HUES48 (cell line): ENCODE results near the gene IKZF4.
"Not testable (repeated sequence)": the region's sequence is repeated elsewhere in the genome, so short reads cannot be mapped to it uniquely, and the experiment has no call there.

Experiments used
- H3K27ac ChIP-seq: one replicate; pipeline ENCODE4 v1.7.0; 2013; ENCODE audit warnings: low read depth, low read length, inconsistent platforms
- H3K27me3 ChIP-seq: 2 replicates; pipeline ENCODE4 v1.6.1; 2013; ENCODE audit warnings: mild to moderate bottlenecking, low read length; ENCODE audit not compliant: control insufficient read depth, insufficient read depth
- H3K36me3 ChIP-seq: 2 replicates; pipeline ENCODE4 v1.6.1; 2013; ENCODE audit warnings: low read length; ENCODE audit not compliant: control insufficient read depth, insufficient read depth
- H3K4me1 ChIP-seq: 2 replicates; pipeline ENCODE4 v1.6.1; 2013; ENCODE audit warnings: mild to moderate bottlenecking, low read length; ENCODE audit not compliant: control insufficient read depth, insufficient read depth
- H3K4me3 ChIP-seq: 2 replicates; pipeline ENCODE4 v1.5.1; 2013; ENCODE audit warnings: mild to moderate bottlenecking, low read depth, low read length
- H3K9ac ChIP-seq: 2 replicates; pipeline ENCODE4 v1.6.1; 2013; ENCODE audit warnings: mild to moderate bottlenecking, low read depth, low read length, moderate library complexity
- H3K9me3 ChIP-seq: 2 replicates; pipeline ENCODE4 v1.6.1; 2013; ENCODE audit warnings: low read length; ENCODE audit not compliant: control insufficient read depth, insufficient read depth

Gene IKZF4

GRCh38 chr12:56040963-56041551 is 20.2 kb downstream of the IKZF4 start:
- H3K36me3 ChIP-seq = peaks cover 52% of the 10 kb centered on the region

GRCh38 chr12:56041552-56042429 is 20.9 kb downstream of the IKZF4 start, which contains the start of gene RPS26:
TSS of gene RPS26 (plus strand) at chr12:56041918. CDS start at chr12:56042167, 249 bp downstream.
- Histone ChIP-seq H3K36me3 (peaks cover 44% of the 10 kb centered on the region), H3K4me3 (peak within 1 kb of the TSS; percentile 80), H3K27ac (peak within 1 kb of the TSS; percentile 94), H3K4me1 (peaks cover 29% of the 10 kb centered on the region), H3K27me3 (no peaks in the 10 kb centered on the region), H3K9me3 (no peaks in the 10 kb centered on the region), H3K9ac (peak within 1 kb of the TSS; percentile 94)

More at GRCh38 chr12:56040963-56041551, 20.2 kb downstream of the IKZF4 start:
- Histone ChIP-seq H3K4me1 (peaks cover 22% of the 10 kb centered on the region), H3K27ac (peak overlapping the region; percentile 94), H3K4me3 (peak overlapping the region; percentile 61), H3K27me3 (no peaks in the 10 kb centered on the region), H3K9ac (peak overlapping the region; percentile 62), H3K9me3 (no peaks in the 10 kb centered on the region)

DNA sequence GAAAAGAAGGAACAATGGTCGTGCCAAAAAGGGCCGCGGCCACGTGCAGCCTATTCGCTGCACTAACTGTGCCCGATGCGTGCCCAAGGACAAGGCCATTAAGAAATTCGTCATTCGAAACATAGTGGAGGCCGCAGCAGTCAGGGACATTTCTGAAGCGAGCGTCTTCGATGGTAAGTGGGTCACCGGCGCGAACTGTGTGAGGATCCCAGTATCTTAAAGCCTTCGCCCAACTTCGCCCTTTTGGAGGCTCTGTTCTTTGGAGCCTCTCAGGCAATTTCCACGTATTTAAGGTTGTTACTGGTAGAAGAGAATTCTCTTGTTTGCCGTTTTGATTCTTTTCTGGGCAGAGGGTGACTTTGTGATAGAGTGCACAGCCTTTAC is 21.6 kb downstream of the IKZF4 start:
- H3K27me3 ChIP-seq, H3K9me3 ChIP-seq: not testable (repeated sequence)
- Histone ChIP-seq H3K9ac (peak overlapping the region; percentile 94), H3K4me3 (peak overlapping the region; percentile 80), H3K27ac (peak overlapping the region; percentile 90), H3K4me1 (peaks cover 25% of the 10 kb centered on the region), H3K36me3 (peaks cover 40% of the 10 kb centered on the region)

GRCh38 chr12:56042843-56043242 is 22.0 kb downstream of the IKZF4 start:
- H3K4me3 ChIP-seq = peak overlapping the region; percentile 80
- no peaks in the 10 kb centered on the region for H3K27me3 ChIP-seq
- peak overlapping the region; percentile 94 for H3K9ac ChIP-seq
- peaks cover 23% of the 10 kb centered on the region for H3K4me1 ChIP-seq
- H3K36me3 ChIP-seq = peaks cover 36% of the 10 kb centered on the region
- no peaks in the 10 kb centered on the region for H3K9me3 ChIP-seq
- peak overlapping the region; percentile 90 for H3K27ac ChIP-seq

- Histone ChIP-seq H3K4me1 (peaks cover 13% of the 10 kb centered on the region; the same call in 1 of the 2 replicates), H3K9me3 (no peaks in the 10 kb centered on the region), H3K36me3 (peaks cover 33% of the 10 kb centered on the region), H3K4me3 (no peak overlapping the region), H3K27me3 (no peaks in the 10 kb centered on the region), H3K9ac (no peak overlapping the region), H3K27ac (peak overlapping the region; percentile 40)
Measured at GRCh38 chr12:56046027-56046780, 25.4 kb downstream of the IKZF4 start.

GRCh38 chr12:56053407-56053893 is 32.6 kb downstream of the IKZF4 start:
- no peak overlapping the region for H3K4me3 ChIP-seq
- H3K9me3 ChIP-seq = no peaks in the 10 kb centered on the region
- H3K36me3 ChIP-seq = no peaks in the 10 kb centered on the region
- no peak overlapping the region for H3K27ac ChIP-seq
- no peak overlapping the region for H3K9ac ChIP-seq
- H3K27me3 ChIP-seq = no peaks in the 10 kb centered on the region
- no peaks in the 10 kb centered on the region for H3K4me1 ChIP-seq

DNA sequence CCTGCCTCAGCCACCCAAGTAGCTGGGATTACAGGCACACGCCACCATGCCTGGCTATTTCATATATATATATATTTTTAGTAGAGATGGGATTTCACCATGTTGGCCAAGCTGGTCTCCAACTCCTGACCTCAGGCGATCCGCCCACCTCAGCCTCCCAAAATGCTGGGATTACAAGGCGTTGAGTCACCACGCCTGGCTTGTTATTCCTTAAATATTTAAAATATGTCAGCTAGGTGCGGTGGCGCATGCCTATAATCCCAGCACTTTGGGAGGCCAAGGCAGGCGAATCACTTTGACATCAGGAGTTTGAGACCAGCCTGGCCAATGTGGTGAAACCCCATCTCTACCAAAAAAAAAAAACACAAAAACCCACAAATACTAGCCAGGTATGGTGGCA is 39.1 kb downstream of the IKZF4 start:
- not testable (repeated sequence) for H3K9ac ChIP-seq, H3K9me3 ChIP-seq, H3K36me3 ChIP-seq, H3K27ac ChIP-seq, H3K4me1 ChIP-seq, H3K4me3 ChIP-seq, H3K27me3 ChIP-seq

DNA sequence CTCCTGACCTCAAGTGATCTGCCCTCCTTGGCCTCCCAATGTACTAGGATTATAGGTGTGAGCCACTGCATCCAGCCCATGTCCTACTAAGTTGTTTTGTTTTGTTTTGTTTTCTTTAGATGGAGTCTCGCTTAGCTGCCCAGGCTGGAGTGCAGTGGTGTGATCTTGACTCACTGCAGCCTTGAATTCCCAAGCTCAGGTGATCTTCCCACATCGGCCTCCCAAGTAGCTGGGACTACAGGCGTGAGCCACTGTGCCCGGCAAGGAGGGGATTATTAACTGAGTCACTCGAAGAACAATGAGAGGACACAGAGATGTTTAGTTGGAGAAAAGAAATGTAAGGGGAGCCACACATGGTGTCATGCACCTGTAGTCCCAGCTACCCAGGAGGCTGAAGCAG is 41.1 kb downstream of the IKZF4 start:
- H3K9ac ChIP-seq = no peak overlapping the region
- no peaks in the 10 kb centered on the region for H3K4me1 ChIP-seq
- no peak overlapping the region for H3K4me3 ChIP-seq
- no peaks in the 10 kb centered on the region for H3K27me3 ChIP-seq
- H3K9me3 ChIP-seq = no peaks in the 10 kb centered on the region
- no peak overlapping the region for H3K27ac ChIP-seq
- no peaks in the 10 kb centered on the region for H3K36me3 ChIP-seq

DNA sequence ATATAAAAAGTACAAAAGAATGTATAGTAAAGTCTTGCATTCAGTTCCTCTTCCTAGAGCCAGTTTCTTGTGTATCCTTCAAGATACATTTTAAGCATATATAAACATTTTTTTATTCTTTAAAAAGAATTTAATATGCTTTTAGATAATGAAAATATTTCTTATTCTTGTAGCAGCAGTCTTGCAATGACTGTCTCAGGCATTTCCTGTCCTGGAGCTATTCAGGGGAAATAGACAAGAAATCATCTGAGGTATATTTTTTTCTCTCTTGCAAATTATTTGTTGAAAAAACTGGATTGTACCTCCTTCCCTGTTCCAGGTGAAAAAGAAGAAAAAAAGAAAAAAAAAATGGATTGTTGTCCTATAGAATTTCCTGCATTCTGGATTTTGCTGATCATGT is 42.2 kb downstream of the IKZF4 start:
- Histone ChIP-seq H3K27me3 (no peaks in the 10 kb centered on the region), H3K9ac (no peak overlapping the region), H3K4me1 (no peaks in the 10 kb centered on the region), H3K9me3 (no peaks in the 10 kb centered on the region), H3K4me3 (no peak overlapping the region), H3K36me3 (no peaks in the 10 kb centered on the region), H3K27ac (no peak overlapping the region)

- Histone ChIP-seq H3K27me3 (no peaks in the 10 kb centered on the region), H3K9ac (no peak overlapping the region), H3K4me1 (no peaks in the 10 kb centered on the region), H3K36me3 (no peaks in the 10 kb centered on the region), H3K4me3 (no peak overlapping the region), H3K27ac (no peak overlapping the region), H3K9me3 (no peaks in the 10 kb centered on the region)
Measured at GRCh38 chr12:56071648-56072047, 50.8 kb downstream of the IKZF4 start.
